ENCODE results near the gene CDKL5.

- no peak for TF ChIP-seq CTCF (IDR thresholded peaks at IDR 0.05; ENCODE audit: low read depth, low read length)
- no peak for TF ChIP-seq EZH2phosphoT487 (IDR thresholded peaks at IDR 0.05; ENCODE audit: low read depth)
Measured at GRCh38 chrX:18674417-18674787, 249.0 kb downstream of the CDKL5 start.

All from OCI-LY3 (cell line).